Activated naive CD8-positive, alpha-beta T cell treated with anti-CD3 and anti-CD28 coated beads, Interleukin-2, amount 50 U/mL, for 24 hours (primary cell): ENCODE data around the gene FBXL4.
A peak's percentile ranks its signal among the peaks of the same experiment; 100 is the strongest.
"Not testable (repeated sequence)": the region's sequence is repeated elsewhere in the genome, so short reads cannot be mapped to it uniquely, and the experiment has no call there.

Experiments
- ATAC-seq: fragments of 150-1000 bp; cut with Tn5 transposase; one replicate; pipeline ENCODE4 v1.10.0; 2021
- DNase-seq: peaks from one replicate; pipeline ENCODE4 v3.0.0; 2021
- H3K27ac Mint-ChIP-seq: one replicate; pipeline ENCODE4 v1.8.0; 2021; ENCODE audit warnings: mild to moderate bottlenecking, mixed read lengths
- H3K27me3 Mint-ChIP-seq: one replicate; pipeline ENCODE4 v1.8.0; 2021; ENCODE audit warnings: mixed read lengths
- H3K36me3 Mint-ChIP-seq: one replicate; pipeline ENCODE4 v1.8.0; 2021; ENCODE audit warnings: low read depth, mixed read lengths
- H3K4me1 Mint-ChIP-seq: one replicate; pipeline ENCODE4 v1.8.0; 2021; ENCODE audit warnings: mixed read lengths
- H3K4me3 Mint-ChIP-seq: one replicate; pipeline ENCODE4 v1.8.0; 2021; ENCODE audit warnings: mild to moderate bottlenecking, moderate library complexity, mixed read lengths
- H3K9me3 Mint-ChIP-seq: one replicate; pipeline ENCODE4 v1.8.0; 2021; ENCODE audit warnings: mixed read lengths

Gene FBXL4

DNA sequence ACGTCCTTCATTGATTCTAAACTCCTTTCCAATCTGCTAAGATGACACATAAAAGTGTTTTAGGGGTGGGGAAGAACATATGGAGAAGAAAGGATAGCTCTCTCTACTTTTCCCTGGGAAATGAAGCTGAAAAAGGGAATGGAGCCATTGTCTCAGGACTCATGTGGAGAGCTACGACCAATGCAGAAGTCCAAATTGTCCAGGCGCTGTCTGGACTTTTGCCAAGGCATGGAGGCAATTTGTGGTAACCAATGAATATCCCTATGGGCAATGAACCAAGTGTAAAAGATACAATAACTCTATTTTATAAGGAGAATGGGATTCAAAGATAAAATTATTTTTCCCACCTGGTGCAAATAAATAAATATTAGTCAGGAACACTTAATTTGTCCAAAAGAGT lies 16.1 kb downstream of the FBXL4 start:
- Mint-ChIP-seq H3K9me3 (no peaks in the 10 kb centered on the region), H3K4me3 (no peak overlapping the region), H3K4me1 (peaks cover 43% of the 10 kb centered on the region), H3K36me3 (peaks cover 53% of the 10 kb centered on the region), H3K27me3 (no peaks in the 10 kb centered on the region), H3K27ac (no peak overlapping the region)
- ATAC-seq, result no peak
- no peak for DNase-seq

DNA sequence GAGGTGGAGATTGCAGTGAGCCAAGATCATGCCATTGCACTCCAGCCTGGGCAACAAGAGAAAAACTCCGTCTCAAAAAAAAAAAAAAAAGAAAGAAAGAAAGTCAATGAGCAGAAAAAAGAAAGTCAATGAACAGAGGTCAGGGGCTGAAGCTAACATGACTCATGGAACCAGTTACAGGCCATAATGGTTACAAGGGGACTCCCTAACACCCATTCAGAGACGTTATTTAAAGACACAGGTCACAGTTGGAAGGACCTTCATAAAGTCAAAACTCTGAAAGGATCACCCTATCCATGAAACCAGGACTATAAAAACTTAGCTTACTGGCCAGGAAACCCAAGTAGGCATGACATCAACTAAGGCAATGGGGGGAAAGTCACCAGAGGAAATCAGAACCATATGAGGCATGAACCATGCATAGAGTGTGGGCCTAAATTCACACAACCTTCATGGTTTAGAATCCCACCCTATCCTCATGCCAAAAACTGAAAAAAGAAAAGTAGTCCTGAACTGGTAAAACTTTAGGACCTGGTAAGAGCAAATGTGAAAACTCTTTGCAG lies 18.2 kb downstream of the FBXL4 start:
- H3K27me3 Mint-ChIP-seq, result no peaks in the 10 kb centered on the region
- DNase-seq, result no peak
- H3K9me3 Mint-ChIP-seq, result no peaks in the 10 kb centered on the region
- no peak overlapping the region for H3K4me3 Mint-ChIP-seq
- H3K4me1 Mint-ChIP-seq, result peaks cover 39% of the 10 kb centered on the region
- peak; percentile 59 for ATAC-seq
- H3K27ac Mint-ChIP-seq, result no peak overlapping the region
- peaks cover 58% of the 10 kb centered on the region for H3K36me3 Mint-ChIP-seq

- no peak overlapping the region for H3K27ac Mint-ChIP-seq
- ATAC-seq (no peak), DNase-seq (no peak)
- H3K9me3 Mint-ChIP-seq, result no peaks in the 10 kb centered on the region
- peaks cover 33% of the 10 kb centered on the region for H3K4me1 Mint-ChIP-seq
- no peak overlapping the region for H3K4me3 Mint-ChIP-seq
- no peaks in the 10 kb centered on the region for H3K27me3 Mint-ChIP-seq
- H3K36me3 Mint-ChIP-seq, result peaks cover 54% of the 10 kb centered on the region
These were observed 19.1 kb downstream of the FBXL4 start for GRCh38 chr6:98928688-98929087.

GRCh38 chr6:98927534-98927933 lies 20.2 kb downstream of the FBXL4 start:
- ATAC-seq (no peak), DNase-seq (no peak)
- Mint-ChIP-seq H3K27ac (no peak overlapping the region), H3K4me1 (peaks cover 25% of the 10 kb centered on the region), H3K9me3 (no peaks in the 10 kb centered on the region), H3K36me3 (peaks cover 54% of the 10 kb centered on the region), H3K27me3 (no peaks in the 10 kb centered on the region), H3K4me3 (no peak overlapping the region)

- Mint-ChIP-seq H3K36me3 (peaks cover 52% of the 10 kb centered on the region), H3K4me1 (peaks cover 30% of the 10 kb centered on the region)
These were observed 21.9 kb downstream of the FBXL4 start for GRCh38 chr6:98925831-98926230.

DNA sequence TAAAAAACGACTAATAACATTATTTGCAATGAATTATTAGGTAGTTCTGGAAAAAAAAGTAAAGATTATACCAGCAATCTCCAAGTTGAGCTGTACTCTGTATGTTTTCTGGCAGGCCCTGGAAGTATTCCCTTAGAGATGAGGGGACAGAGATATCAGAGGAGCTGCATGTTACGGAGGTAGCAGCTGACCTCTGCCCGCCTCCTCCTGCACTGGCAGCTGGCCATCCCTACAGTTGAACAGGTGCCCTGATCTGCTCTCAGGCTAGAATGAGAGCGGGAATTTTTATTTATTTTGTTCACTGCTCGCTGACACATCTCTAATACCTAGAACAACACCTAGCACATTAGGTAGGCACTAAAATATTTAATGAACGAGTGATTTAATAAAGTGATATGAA lies 23.1 kb downstream of the FBXL4 start:
- ATAC-seq (no peak), DNase-seq (no peak)
- Mint-ChIP-seq H3K9me3 (no peaks in the 10 kb centered on the region), H3K4me3 (no peak overlapping the region), H3K27me3 (no peaks in the 10 kb centered on the region), H3K36me3 (peaks cover 48% of the 10 kb centered on the region), H3K27ac (no peak overlapping the region), H3K4me1 (peaks cover 26% of the 10 kb centered on the region)

More at GRCh38 chr6:98925831-98926230, 21.9 kb downstream of the FBXL4 start:
- Mint-ChIP-seq H3K4me3 (no peak overlapping the region), H3K27ac (no peak overlapping the region), H3K9me3 (no peaks in the 10 kb centered on the region), H3K27me3 (no peaks in the 10 kb centered on the region)
- DNase-seq (no peak), ATAC-seq (no peak)

GRCh38 chr6:98920904-98921431 lies 26.8 kb downstream of the FBXL4 start:
- ATAC-seq, result peak; percentile 54
- no peak for DNase-seq
- peaks cover 27% of the 10 kb centered on the region for H3K36me3 Mint-ChIP-seq
- H3K4me1 Mint-ChIP-seq, result peaks cover 13% of the 10 kb centered on the region
- H3K4me3 Mint-ChIP-seq, result no peak overlapping the region
- no peak overlapping the region for H3K27ac Mint-ChIP-seq
- H3K9me3 Mint-ChIP-seq, result no peaks in the 10 kb centered on the region
- no peaks in the 10 kb centered on the region for H3K27me3 Mint-ChIP-seq

- H3K27me3 Mint-ChIP-seq, H3K4me3 Mint-ChIP-seq, H3K4me1 Mint-ChIP-seq, ATAC-seq, H3K27ac Mint-ChIP-seq, DNase-seq: not testable (repeated sequence)
- H3K9me3 Mint-ChIP-seq, result peaks cover 17% of the 10 kb centered on the region
- H3K36me3 Mint-ChIP-seq, result peaks cover 65% of the 10 kb centered on the region
These were observed 36.8 kb downstream of the FBXL4 start for GRCh38 chr6:98910946-98911345.

DNA sequence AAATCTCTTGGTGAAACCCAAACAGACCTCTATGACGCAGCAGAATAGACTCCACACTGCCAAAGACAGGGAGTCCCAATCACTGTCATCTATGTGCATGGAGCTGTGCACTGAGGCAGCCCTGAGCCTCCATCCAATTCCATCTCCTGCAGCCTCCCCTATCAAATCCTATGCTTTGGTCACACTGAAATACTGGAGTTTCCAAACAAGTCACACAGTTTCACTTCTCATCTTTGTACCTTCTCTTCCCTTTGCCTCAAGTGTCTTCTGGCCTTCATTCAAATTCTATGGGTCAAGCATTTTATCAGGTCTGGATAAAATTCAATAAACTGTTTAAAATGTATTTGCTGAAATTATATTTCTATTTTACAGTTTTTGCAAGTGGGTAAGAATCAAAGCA lies 38.5 kb downstream of the FBXL4 start:
- H3K27me3 Mint-ChIP-seq, result no peaks in the 10 kb centered on the region
- DNase-seq (no peak), ATAC-seq (no peak)
- H3K27ac Mint-ChIP-seq, result no peak overlapping the region
- peaks cover 71% of the 10 kb centered on the region for H3K36me3 Mint-ChIP-seq
- H3K4me3 Mint-ChIP-seq, result no peak overlapping the region
- H3K9me3 Mint-ChIP-seq, result peaks cover 17% of the 10 kb centered on the region
- H3K4me1 Mint-ChIP-seq, result no peaks in the 10 kb centered on the region

DNA sequence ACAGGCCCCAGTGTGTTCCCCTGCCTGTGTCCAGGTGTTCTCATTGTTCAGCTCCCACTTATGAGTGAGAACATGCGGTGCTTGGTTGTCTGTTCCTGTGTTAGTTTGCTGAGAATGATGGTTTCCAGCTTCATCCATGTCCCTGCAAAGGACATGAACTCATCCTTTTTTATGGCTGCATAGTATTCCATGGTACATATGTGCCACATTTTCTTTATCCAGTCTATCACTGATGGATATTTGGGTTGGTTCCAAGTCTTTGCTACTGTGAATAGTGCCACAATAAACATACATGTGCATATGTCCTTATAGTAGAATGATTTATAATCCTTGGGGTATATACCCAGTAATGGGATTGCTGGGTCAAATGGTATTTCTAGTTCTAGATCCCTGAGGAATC lies 41.4 kb downstream of the FBXL4 start:
- not testable (repeated sequence) for H3K27me3 Mint-ChIP-seq, H3K27ac Mint-ChIP-seq, ATAC-seq, H3K9me3 Mint-ChIP-seq, DNase-seq, H3K4me3 Mint-ChIP-seq, H3K4me1 Mint-ChIP-seq
- H3K36me3 Mint-ChIP-seq, result peaks cover 64% of the 10 kb centered on the region

DNA sequence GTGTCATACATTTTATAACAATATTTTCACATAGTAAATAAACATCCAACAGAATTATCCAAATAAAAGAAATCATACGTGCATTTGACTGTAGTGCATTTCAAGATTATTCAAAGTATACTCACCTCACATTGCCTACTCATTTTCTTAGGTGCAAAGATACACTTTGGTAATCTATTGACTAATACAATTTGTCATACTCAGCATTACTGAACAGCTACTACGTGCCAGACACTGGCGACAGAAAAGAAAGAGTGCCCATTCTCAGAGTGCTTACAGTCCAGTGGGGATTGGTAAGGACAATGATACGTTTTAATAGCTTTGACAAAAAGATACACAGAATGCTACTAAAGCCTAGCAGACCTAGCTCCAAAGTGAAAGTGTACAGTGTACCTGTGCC lies 42.0 kb downstream of the FBXL4 start:
- Mint-ChIP-seq H3K4me3 (no peak overlapping the region), H3K36me3 (peaks cover 69% of the 10 kb centered on the region), H3K27ac (no peak overlapping the region), H3K4me1 (no peaks in the 10 kb centered on the region), H3K27me3 (no peaks in the 10 kb centered on the region), H3K9me3 (peaks cover 9% of the 10 kb centered on the region)
- DNase-seq (no peak), ATAC-seq (no peak)

GRCh38 chr6:98904096-98904495 lies 43.6 kb downstream of the FBXL4 start:
- no peak overlapping the region for H3K27ac Mint-ChIP-seq
- peaks cover 75% of the 10 kb centered on the region for H3K36me3 Mint-ChIP-seq
- no peak overlapping the region for H3K4me3 Mint-ChIP-seq
- DNase-seq (no peak), ATAC-seq (no peak)
- no peaks in the 10 kb centered on the region for H3K27me3 Mint-ChIP-seq
- H3K9me3 Mint-ChIP-seq, result peaks cover 11% of the 10 kb centered on the region
- H3K4me1 Mint-ChIP-seq, result no peaks in the 10 kb centered on the region

DNA sequence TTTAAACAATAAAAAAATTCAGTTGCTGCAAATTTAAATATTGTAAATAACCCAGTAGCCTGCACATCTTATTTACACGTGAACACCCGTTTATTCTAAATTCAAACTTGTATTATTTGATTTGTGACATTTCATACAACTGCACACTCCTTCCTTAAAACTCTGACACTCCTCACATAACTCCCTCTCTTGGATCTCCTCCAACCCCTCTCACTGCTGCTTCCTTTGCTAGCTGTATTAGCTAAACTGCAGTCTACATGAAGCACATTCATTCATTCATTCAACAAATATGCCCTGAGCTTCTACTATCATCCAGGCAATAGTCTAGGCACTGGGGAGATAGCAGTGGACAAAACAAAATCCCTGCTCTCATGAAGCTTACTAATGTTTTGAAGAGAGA lies 47.0 kb downstream of the FBXL4 start:
- Mint-ChIP-seq H3K27me3 (no peaks in the 10 kb centered on the region), H3K4me1 (no peaks in the 10 kb centered on the region), H3K9me3 (peaks cover 4% of the 10 kb centered on the region), H3K27ac (no peak overlapping the region), H3K36me3 (peaks cover 66% of the 10 kb centered on the region), H3K4me3 (no peak overlapping the region)
- DNase-seq (no peak), ATAC-seq (no peak)

DNA sequence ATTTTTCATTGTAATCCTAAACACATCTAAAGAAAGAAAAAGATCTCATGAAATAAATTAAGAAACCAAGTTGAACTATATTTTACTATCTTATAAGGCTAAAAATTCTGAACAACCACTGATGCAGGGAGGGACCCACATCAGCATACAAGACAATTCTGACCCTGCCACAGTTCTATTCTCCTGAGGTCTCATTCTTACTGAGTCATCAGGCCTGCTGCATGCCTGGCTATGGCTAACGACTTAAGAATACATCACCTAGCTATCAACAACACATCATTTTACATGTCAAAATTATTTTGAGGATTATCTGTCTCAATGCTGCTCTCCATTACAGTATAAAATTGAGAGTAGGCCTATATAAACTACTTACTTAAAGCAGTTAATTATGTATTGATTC lies 52.9 kb downstream of the FBXL4 start:
- DNase-seq (no peak), ATAC-seq (no peak)
- Mint-ChIP-seq H3K9me3 (no peaks in the 10 kb centered on the region), H3K4me3 (no peak overlapping the region), H3K27me3 (no peaks in the 10 kb centered on the region), H3K27ac (no peak overlapping the region), H3K36me3 (peaks cover 44% of the 10 kb centered on the region), H3K4me1 (no peaks in the 10 kb centered on the region)

DNA sequence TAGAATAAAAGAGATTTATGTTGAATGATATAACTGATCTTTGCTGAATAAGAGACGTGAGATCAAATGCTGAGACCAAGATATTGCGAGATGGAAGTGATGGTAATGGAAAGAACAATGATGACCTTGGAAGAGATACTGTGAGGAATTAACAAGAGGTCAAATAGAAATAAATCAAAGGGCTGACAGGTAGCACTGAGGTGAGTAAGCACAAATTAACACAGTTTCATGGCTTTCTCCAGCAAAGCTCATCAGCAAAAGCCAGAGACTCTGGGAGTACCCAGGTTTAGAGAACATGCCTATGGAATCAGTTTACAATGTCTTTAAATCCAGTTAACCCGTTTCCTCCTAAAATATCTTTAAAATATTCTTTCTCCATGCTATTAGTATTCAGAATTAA lies 60.1 kb downstream of the FBXL4 start:
- Mint-ChIP-seq H3K9me3 (no peaks in the 10 kb centered on the region), H3K27ac (no peak overlapping the region), H3K36me3 (peaks cover 45% of the 10 kb centered on the region), H3K4me1 (no peaks in the 10 kb centered on the region), H3K4me3 (no peak overlapping the region), H3K27me3 (no peaks in the 10 kb centered on the region)
- ATAC-seq (no peak), DNase-seq (no peak)

DNA sequence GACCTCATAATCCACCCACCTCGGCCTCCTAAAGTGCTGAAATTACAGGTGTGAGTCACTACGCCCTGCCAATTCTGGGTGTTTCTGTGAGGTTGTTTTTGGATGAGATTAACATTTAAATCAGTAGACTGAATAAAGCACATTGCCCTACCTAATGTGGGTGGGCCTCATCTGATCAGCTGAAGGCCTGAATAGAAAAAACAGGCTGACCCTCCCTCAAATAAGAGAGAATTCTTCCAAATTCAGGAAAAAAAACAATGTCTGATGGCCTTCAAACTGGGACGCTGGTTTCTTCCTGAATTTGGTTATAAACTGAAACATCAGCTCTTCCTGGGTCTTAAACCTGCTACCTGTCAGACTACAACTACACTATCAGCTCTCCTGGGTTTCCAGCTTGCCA lies 62.4 kb downstream of the FBXL4 start:
- Mint-ChIP-seq H3K9me3 (no peaks in the 10 kb centered on the region), H3K27ac (no peak overlapping the region), H3K4me1 (peaks cover 7% of the 10 kb centered on the region), H3K4me3 (no peak overlapping the region), H3K36me3 (peaks cover 46% of the 10 kb centered on the region), H3K27me3 (no peaks in the 10 kb centered on the region)
- no peak for DNase-seq
- no peak for ATAC-seq
